IMR-90 (cell line): ENCODE data around the gene WNT6. TPM values are rescaled to one million over a fixed set of nuclear protein-coding genes. Genes with fewer than 3 reads are reported as not detected.

Source experiments
- ATAC-seq: fragments of 200-7000 bp; cut with Tn5 transposase; 2 replicates; pipeline ENCODE4 v1.9.1; 2020; ENCODE audit warnings: low read depth, mild to moderate bottlenecking, moderate library complexity
- BruUV-seq: library from RNA; stranded (reverse); fragments of 400-500 nt; replicated peaks from 2 replicates; lab custom pipeline; 2021; lab: Mats Ljungman, UMichigan
- CTCF ChIA-PET: fragments of 300-600 bp; formaldehyde crosslinking; extraction: SDS; loops from one replicate; lab custom pipeline; 2021; ENCODE audit warnings: antibody characterized with exemption; lab: Yijun Ruan, JAX
- POLR2A ChIA-PET: fragments of 300-600 bp; sonication (Branson Sonifier 250); formaldehyde crosslinking; loops from one replicate; lab custom pipeline; 2022; ENCODE audit warnings: antibody characterized with exemption; ENCODE audit not compliant: unreplicated experiment; lab: Charles Lee
- DNase-seq: peaks from one replicate; pipeline ENCODE4 v3.0.0; 2013
- H2AFZ ChIP-seq: replicated peaks from 2 replicates; pipeline ENCODE3; 2013; ENCODE audit warnings: low read length, mild to moderate bottlenecking; ENCODE audit not compliant: poor library complexity
- H2AK5ac ChIP-seq: 2 replicates; pipeline ENCODE4 v1.6.1; 2013; ENCODE audit warnings: low read depth, low read length, inconsistent platforms
- H2AK9ac ChIP-seq: replicated peaks from 2 replicates; pipeline ENCODE3; 2013; ENCODE audit warnings: mild to moderate bottlenecking, low read depth, low read length, moderate library complexity; ENCODE audit not compliant: poor library complexity
- H2BK120ac ChIP-seq: 2 replicates; pipeline ENCODE4 v1.6.1; 2013; ENCODE audit warnings: low read depth, low read length, inconsistent platforms
- H2BK15ac ChIP-seq: 3 replicates; pipeline ENCODE4 v1.6.1; 2013; ENCODE audit warnings: low read depth, low read length, inconsistent platforms
- H2BK20ac ChIP-seq: 2 replicates; pipeline ENCODE4 v1.6.1; 2013; ENCODE audit warnings: low read depth, mild to moderate bottlenecking, inconsistent platforms, low read length, moderate library complexity
- H2BK5ac ChIP-seq: 2 replicates; pipeline ENCODE4 v1.6.1; 2013; ENCODE audit warnings: mild to moderate bottlenecking, low read depth, low read length, inconsistent platforms; ENCODE audit not compliant: poor library complexity, severe bottlenecking
- H3K14ac ChIP-seq: replicated peaks from 2 replicates; pipeline ENCODE4 v1.6.1; 2013; ENCODE audit warnings: low read depth, low read length, inconsistent platforms
- H3K18ac ChIP-seq: 2 replicates; pipeline ENCODE4 v1.6.1; 2013; ENCODE audit warnings: low read depth, low read length, control low read depth
- H3K23ac ChIP-seq: 2 replicates; pipeline ENCODE4 v1.6.1; 2013; ENCODE audit warnings: low read depth, low read length, inconsistent platforms
- H3K27ac ChIP-seq: 2 replicates; pipeline ENCODE4 v1.5.1; 2013; ENCODE audit warnings: mild to moderate bottlenecking, control low read depth, low read length; ENCODE audit not compliant: insufficient read depth
- H3K27me3 ChIP-seq: 2 replicates; pipeline ENCODE4 v1.6.1; 2013; ENCODE audit warnings: low read length; ENCODE audit not compliant: control insufficient read depth, insufficient read depth
- H3K36me3 ChIP-seq: 2 replicates; pipeline ENCODE4 v1.6.1; 2013; ENCODE audit warnings: low read length, mixed read lengths; ENCODE audit not compliant: control insufficient read depth, insufficient read depth
- H3K4ac ChIP-seq: 2 replicates; pipeline ENCODE4 v1.6.1; 2013; ENCODE audit warnings: low read depth, low read length, inconsistent platforms
- H3K4me1 ChIP-seq: 2 replicates; pipeline ENCODE4 v1.6.1; 2013; ENCODE audit warnings: low read length, mixed read lengths; ENCODE audit not compliant: control insufficient read depth, insufficient read depth
- H3K4me2 ChIP-seq: 2 replicates; pipeline ENCODE4 v1.6.1; 2013; ENCODE audit warnings: low read depth, mild to moderate bottlenecking, control low read depth, low read length, moderate library complexity
- H3K4me3 ChIP-seq: 2 replicates; pipeline ENCODE4 v1.5.1; 2013; ENCODE audit warnings: low read depth, mild to moderate bottlenecking, control low read depth, low read length, moderate library complexity; ENCODE audit not compliant: insufficient read depth
- H3K56ac ChIP-seq: 2 replicates; pipeline ENCODE4 v1.6.1; 2013; ENCODE audit warnings: low read length, inconsistent platforms; ENCODE audit not compliant: insufficient read depth; ENCODE audit errors: extremely low read depth
- H3K79me1 ChIP-seq, 2 experiments: 2 replicates each; pipeline ENCODE4 v1.6.1; 2013; ENCODE audit warnings: low read length in 2 of 2, inconsistent platforms in 1 of 2, low read depth in 1 of 2
- H3K9ac ChIP-seq: 2 replicates; pipeline ENCODE4 v1.6.1; 2013; ENCODE audit warnings: low read depth, low read length, control low read depth
- H3K9me1 ChIP-seq: 2 replicates; pipeline ENCODE4 v1.6.1; 2013; ENCODE audit warnings: low read length, inconsistent platforms; ENCODE audit not compliant: insufficient read depth
- H3K9me3 ChIP-seq: 2 replicates; pipeline ENCODE4 v1.6.1; 2013; ENCODE audit warnings: low read length; ENCODE audit not compliant: control insufficient read depth, insufficient read depth
- H4K20me1 ChIP-seq: 2 replicates; pipeline ENCODE4 v1.6.1; 2013; ENCODE audit warnings: low read length, inconsistent platforms; ENCODE audit not compliant: insufficient read depth
- H4K5ac ChIP-seq: 2 replicates; pipeline ENCODE4 v1.6.1; 2013; ENCODE audit warnings: mild to moderate bottlenecking, low read depth, low read length, control low read depth
- H4K8ac ChIP-seq, 2 experiments: 2 replicates each; pipeline ENCODE4 v1.6.1; 2013; ENCODE audit warnings: low read depth in 2 of 2, low read length in 2 of 2, control low read depth in 1 of 2, inconsistent platforms in 1 of 2
- H4K91ac ChIP-seq: 2 replicates; pipeline ENCODE4 v1.6.1; 2013; ENCODE audit warnings: low read depth, low read length, inconsistent platforms; ENCODE audit not compliant: insufficient read depth
- BHLHE40 ChIP-seq: fragments of 150-350 bp; IDR thresholded peaks from 2 replicates; pipeline ENCODE4 v1.6.1; 2016; ENCODE audit warnings: mild to moderate bottlenecking, low read depth, low read length
- CEBPB ChIP-seq: IDR thresholded peaks from 2 replicates; pipeline ENCODE4 v1.6.1; 2012; ENCODE audit warnings: low read depth, low read length, improper control_type of control experiment
- CHD1 ChIP-seq: IDR thresholded peaks from 2 replicates; pipeline ENCODE4 v1.6.1; 2012; ENCODE audit warnings: low read depth, low read length, improper control_type of control experiment
- CTCF ChIP-seq: conservative IDR thresholded peaks from 2 replicates; pipeline ENCODE4 v1.5.1; 2012; ENCODE audit warnings: mild to moderate bottlenecking, low read depth, low read length, improper control_type of control experiment
- ELK1 ChIP-seq: fragments of 150-350 bp; IDR thresholded peaks from 2 replicates; pipeline ENCODE4 v1.6.1; 2016; ENCODE audit warnings: low read depth, mild to moderate bottlenecking, low read length, moderate library complexity, borderline replicate concordance
- MAFK ChIP-seq: IDR thresholded peaks from 2 replicates; pipeline ENCODE4 v1.6.1; 2012; ENCODE audit warnings: low read depth, low read length, improper control_type of control experiment
- MXI1 ChIP-seq: IDR thresholded peaks from 2 replicates; pipeline ENCODE4 v1.6.1; 2012; ENCODE audit warnings: low read depth, mild to moderate bottlenecking, low read length, moderate library complexity, borderline replicate concordance
- NFE2L2 ChIP-seq: fragments of 150-350 bp; IDR thresholded peaks from 2 replicates; pipeline ENCODE4 v1.6.1; 2016; ENCODE audit warnings: low read depth, mild to moderate bottlenecking, low read length
- POLR2A ChIP-seq: IDR thresholded peaks from 2 replicates; pipeline ENCODE4 v1.6.1; 2012; ENCODE audit warnings: mild to moderate bottlenecking, low read depth, low read length
- RAD21 ChIP-seq: IDR thresholded peaks from 2 replicates; pipeline ENCODE4 v1.6.1; 2012; ENCODE audit warnings: low read length, improper control_type of control experiment
- RCOR1 ChIP-seq: IDR thresholded peaks from 2 replicates; pipeline ENCODE4 v1.6.1; 2012; ENCODE audit warnings: mild to moderate bottlenecking, low read length, improper control_type of control experiment; ENCODE audit not compliant: insufficient replicate concordance
- RFX5 ChIP-seq: IDR thresholded peaks from 2 replicates; pipeline ENCODE4 v1.8.0; 2012; ENCODE audit warnings: low read depth, mild to moderate bottlenecking, low read length, moderate library complexity
- SMC3 ChIP-seq: fragments of 150-350 bp; IDR thresholded peaks from 2 replicates; pipeline ENCODE4 v1.6.1; 2016; ENCODE audit warnings: low read depth, mild to moderate bottlenecking, antibody characterized with exemption, low read length, moderate library complexity
- USF2 ChIP-seq: fragments of 150-350 bp; IDR thresholded peaks from 2 replicates; pipeline ENCODE4 v1.6.1; 2017; ENCODE audit warnings: mild to moderate bottlenecking, antibody characterized with exemption, low read length, low read depth
- WGBS, 2 experiments: methylation state at CpG; one replicate each; pipeline versions ENCODE4 v1.1.5 to v1.1.7; 2013; ENCODE audit warnings: missing lambda C conversion rate in 2 of 2; ENCODE audit not compliant: insufficient read length in 1 of 2; ENCODE audit errors: extremely low coverage in 2 of 2; 5-methylcytosine and 5-hydroxymethylcytosine counted together
- dilution Hi-C: fragments of 300-500 bp; cut with HindIII; formaldehyde crosslinking; loops from one replicate; pipeline ENCODE4 v1.14.3; 2018; ENCODE audit warnings: low sequenced_read_pairs; ENCODE audit not compliant: unreplicated experiment
- in situ Hi-C: fragments of 300-500 bp; cut with MboI; formaldehyde crosslinking; loops from 3 replicates; pipeline ENCODE4 v1.14.3; 2019; ENCODE audit warnings: low sequenced_read_pairs, inconsistent platforms, mixed read lengths
- intact Hi-C: fragments of 100-400 bp; cut with micrococcal nuclease; formaldehyde crosslinking; loops from 2 replicates; pipeline ENCODE4 v1.10.0; 2022
- polyA plus RNA-seq, 3 experiments: library from polyadenylated mRNA; depleted of rRNA; stranded (reverse); fragments of >200 nt; gene quantifications; 2 replicates each; pipeline ENCODE4 v1.2.3, GENCODE V29; 2012; ENCODE audit warnings: low replicate concordance in 1 of 3
- total RNA-seq: library from RNA; depleted of rRNA; stranded (reverse); fragments of >200 nt; gene quantifications from 2 replicates; pipeline ENCODE4 v1.2.3, GENCODE V29; 2012

The WNT6 gene
- total and polyA plus RNA-seq, 2 of the 4 experiments (the other 2 are of a cell fraction), result not detected

GRCh38 chr2:218881744-218882460, 22.3 kb downstream of the WNT6 start:
- no peak overlapping the region for H2BK20ac ChIP-seq
- dilution Hi-C loops, result no loop called here
- WGBS, 2 experiments, result 55% methylated on average over 9 of the region's 13 CpGs; no CpG with 5 or more reads in 1 of the 2 experiments

More at GRCh38 chr2:218881744-218882460, 22.3 kb downstream of the WNT6 start:
- no peak overlapping the region for H4K8ac ChIP-seq
- H3K4me3 ChIP-seq, result no peak overlapping the region
- ChIA-PET POLR2A (no interaction called here), CTCF (interaction anchor here (1.4 to 1.5 kb wide), 2 partner anchors 16 kb away, joined by 4 read pairs; no protein-coding TSS in a partner anchor)
- DNase-seq (no peak), ATAC-seq (no peak)
- no peak overlapping the region for H4K5ac ChIP-seq
- H3K36me3 ChIP-seq, result no peaks in the 10 kb centered on the region
- no peaks in the 10 kb centered on the region; the same call in 1 of the 2 replicates for H3K9me1 ChIP-seq
- H3K4me2 ChIP-seq, result no peak overlapping the region
- TF ChIP-seq BHLHE40, result no peak
- TF ChIP-seq RCOR1, result no peak
- no peak for TF ChIP-seq CHD1
- no peak for TF ChIP-seq RAD21
- TF ChIP-seq POLR2A, result no peak
- TF ChIP-seq SMC3, result no peak
- no peak for TF ChIP-seq MXI1
- no peak for TF ChIP-seq MAFK
- no peak for TF ChIP-seq RFX5
- TF ChIP-seq CTCF, result no peak
- no peak for TF ChIP-seq USF2
- no peak for TF ChIP-seq ELK1
- TF ChIP-seq CEBPB, result no peak
- TF ChIP-seq NFE2L2, result no peak
- H3K56ac ChIP-seq, result no peak overlapping the region
- no peaks in the 10 kb centered on the region for H3K79me1 ChIP-seq
- H3K14ac ChIP-seq, result no peak overlapping the region
- no peak overlapping the region for H3K4ac ChIP-seq
- H2AK9ac ChIP-seq, result no peak overlapping the region
- H3K27ac ChIP-seq, result no peak overlapping the region
- H3K4me1 ChIP-seq, result no peaks in the 10 kb centered on the region
- in situ Hi-C loops, result no loop called here
- no peak overlapping the region for H2BK120ac ChIP-seq
- H4K20me1 ChIP-seq, result no peaks in the 10 kb centered on the region; the same call in 1 of the 2 replicates
- intact Hi-C loops, result no loop called here
- no peak overlapping the region for H2AK5ac ChIP-seq
- H3K27me3 ChIP-seq, result peaks cover 91% of the 10 kb centered on the region
- no peak overlapping the region for H2AFZ ChIP-seq
- H3K9ac ChIP-seq, result no peak overlapping the region
- peaks cover 1% of the 10 kb centered on the region; the same call in 1 of the 2 replicates for H3K9me3 ChIP-seq
- H3K23ac ChIP-seq, result no peak overlapping the region
- H4K91ac ChIP-seq, result no peak overlapping the region
- H2BK5ac ChIP-seq, result no peak overlapping the region
- no peak overlapping the region for H3K18ac ChIP-seq
- BruUV-seq, result no TSS peak
- H2BK15ac ChIP-seq, result no peak overlapping the region
